AG09309 (cell line): ENCODE results near the gene OR2D3.
"Not testable (repeated sequence)": the region's sequence is repeated elsewhere in the genome, so short reads cannot be mapped to it uniquely, and the experiment has no call there.

Experiments used
- DNase-seq: peaks from one replicate; pipeline ENCODE4 v3.0.0-alpha.2; 2010; ENCODE audit warnings: low read depth
- H3K4me3 ChIP-seq: 2 replicates; pipeline ENCODE4 v1.5.1; 2011; ENCODE audit warnings: mild to moderate bottlenecking, low read depth, low read length, moderate library complexity; ENCODE audit not compliant: control insufficient read depth
- TF ChIP-seq, protein P1 (sequence below): IDR thresholded peaks from 2 replicates; pipeline ENCODE4 v1.5.1; 2011; ENCODE audit warnings: mild to moderate bottlenecking, low read depth, low read length, inconsistent platforms; ENCODE audit not compliant: insufficient read depth, control insufficient read depth; ENCODE audit errors: missing control alignments

Gene OR2D3

GRCh38 chr11:6900327-6900999, 20.3 kb upstream of the OR2D3 start:
- H3K4me3 ChIP-seq: no peak overlapping the region
- TF ChIP-seq, protein P1, sequence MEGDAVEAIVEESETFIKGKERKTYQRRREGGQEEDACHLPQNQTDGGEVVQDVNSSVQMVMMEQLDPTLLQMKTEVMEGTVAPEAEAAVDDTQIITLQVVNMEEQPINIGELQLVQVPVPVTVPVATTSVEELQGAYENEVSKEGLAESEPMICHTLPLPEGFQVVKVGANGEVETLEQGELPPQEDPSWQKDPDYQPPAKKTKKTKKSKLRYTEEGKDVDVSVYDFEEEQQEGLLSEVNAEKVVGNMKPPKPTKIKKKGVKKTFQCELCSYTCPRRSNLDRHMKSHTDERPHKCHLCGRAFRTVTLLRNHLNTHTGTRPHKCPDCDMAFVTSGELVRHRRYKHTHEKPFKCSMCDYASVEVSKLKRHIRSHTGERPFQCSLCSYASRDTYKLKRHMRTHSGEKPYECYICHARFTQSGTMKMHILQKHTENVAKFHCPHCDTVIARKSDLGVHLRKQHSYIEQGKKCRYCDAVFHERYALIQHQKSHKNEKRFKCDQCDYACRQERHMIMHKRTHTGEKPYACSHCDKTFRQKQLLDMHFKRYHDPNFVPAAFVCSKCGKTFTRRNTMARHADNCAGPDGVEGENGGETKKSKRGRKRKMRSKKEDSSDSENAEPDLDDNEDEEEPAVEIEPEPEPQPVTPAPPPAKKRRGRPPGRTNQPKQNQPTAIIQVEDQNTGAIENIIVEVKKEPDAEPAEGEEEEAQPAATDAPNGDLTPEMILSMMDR: no peak
- DNase-seq: no peak

GRCh38 chr11:6904804-6905203, 16.0 kb upstream of the OR2D3 start:
- not testable (repeated sequence) for H3K4me3 ChIP-seq, DNase-seq

- DNase-seq: no peak
- no peak overlapping the region for H3K4me3 ChIP-seq
- TF ChIP-seq, protein P1: no peak
Observed at GRCh38 chr11:6911378-6911777, 9.4 kb upstream of the OR2D3 start.

- no peak for DNase-seq
- TF ChIP-seq, protein P1: no peak
- no peak overlapping the region for H3K4me3 ChIP-seq
Observed at GRCh38 chr11:6911948-6912347, 8.9 kb upstream of the OR2D3 start.

DNA sequence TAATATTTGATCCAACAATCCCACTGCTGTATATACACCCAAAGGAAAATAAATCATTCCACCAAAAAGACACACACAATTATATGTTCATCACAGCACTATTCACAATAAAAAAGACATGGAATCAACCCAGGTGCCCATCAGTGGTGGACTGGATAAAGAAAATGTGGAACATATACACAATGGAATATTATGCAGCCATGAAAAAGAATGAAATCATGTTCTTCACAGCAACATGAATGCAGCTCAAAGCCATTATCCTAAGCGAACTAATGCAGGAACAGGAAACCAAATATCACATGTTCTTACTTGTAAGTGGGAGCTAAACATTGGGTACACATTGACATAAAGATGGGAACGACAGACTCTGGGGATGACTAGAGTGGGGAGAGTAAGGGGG, 1.1 kb upstream of the OR2D3 start:
- TF ChIP-seq, protein P1: no peak
- no peak overlapping the region for H3K4me3 ChIP-seq
- no peak for DNase-seq

DNA sequence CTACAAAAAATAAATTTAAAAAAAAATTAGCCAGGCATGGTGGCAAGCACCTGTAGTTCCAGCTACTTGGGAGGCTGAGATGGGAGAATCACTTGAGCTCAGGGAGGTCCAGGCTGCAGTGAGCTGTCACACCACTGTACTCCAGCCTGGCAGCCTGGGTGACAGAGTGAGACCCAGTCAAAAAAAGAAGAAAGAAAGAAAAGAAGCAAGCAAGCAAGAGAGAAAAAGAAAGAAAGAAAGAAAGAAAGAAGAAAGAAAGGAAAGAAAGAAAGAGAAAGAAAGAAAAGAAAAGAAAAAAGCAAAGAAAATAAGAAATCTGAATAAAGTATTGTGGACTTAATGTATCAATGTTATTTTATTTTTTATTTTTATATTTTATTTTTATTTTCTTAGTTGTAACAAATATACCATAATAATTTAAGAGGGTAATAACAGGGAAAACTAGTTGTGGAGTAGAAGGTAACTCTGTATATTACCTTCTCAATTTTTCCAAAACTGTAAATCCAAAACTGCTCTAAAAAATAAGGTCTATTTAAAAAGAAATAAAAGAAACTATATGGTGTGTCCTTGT, 4.3 kb downstream of the OR2D3 start:
- TF ChIP-seq, protein P1: no peak
- no peak for DNase-seq
- no peak overlapping the region for H3K4me3 ChIP-seq

GRCh38 chr11:6925636-6926207, 4.9 kb downstream of the OR2D3 start:
- DNase-seq: no peak
- TF ChIP-seq, protein P1: no peak
- peak overlapping the region; percentile 95 for H3K4me3 ChIP-seq
